Lung (tissue), 12 donors: ENCODE data around the gene SSR1. TPM values are rescaled to one million over a fixed set of nuclear protein-coding genes. Genes with fewer than 3 reads are reported as not detected.

Source experiments
- ATAC-seq: fragments of 200-7000 bp; cut with Tn5 transposase; one replicate; pipeline ENCODE4 v1.9.1; 2020; ENCODE audit warnings: moderate number of reproducible peaks; ENCODE audit not compliant: insufficient read depth, low FRiP score
- DNase-seq, 3 donors: peaks; one replicate each; pipeline ENCODE4 v3.0.0-alpha.2; 2013 to 2017
- H3K27ac ChIP-seq, 2 donors: one replicate each; pipeline ENCODE4 v1.5.1; 2013; ENCODE audit warnings: mild to moderate bottlenecking in 2 of 2, moderate library complexity in 2 of 2, control low read depth in 1 of 2, inconsistent platforms in 1 of 2, low read depth in 1 of 2, low read length in 1 of 2
- H3K27me3 ChIP-seq, 3 donors: one replicate each; pipeline ENCODE4 v1.5.1; 2013; ENCODE audit warnings: low read length in 2 of 3; ENCODE audit not compliant: control insufficient read depth in 3 of 3, insufficient read depth in 3 of 3
- H3K36me3 ChIP-seq, 4 donors: one replicate each; pipeline ENCODE4 v1.5.1; 2013; ENCODE audit warnings: low read length in 4 of 4, mild to moderate bottlenecking in 1 of 4, moderate library complexity in 1 of 4; ENCODE audit not compliant: control insufficient read depth in 4 of 4, insufficient read depth in 4 of 4
- H3K4me1 ChIP-seq, 5 donors: one replicate each; pipeline ENCODE4 v1.5.1; 2013; ENCODE audit warnings: low read length in 5 of 5, mild to moderate bottlenecking in 2 of 5, moderate library complexity in 1 of 5; ENCODE audit not compliant: control insufficient read depth in 5 of 5, insufficient read depth in 5 of 5
- H3K4me3 ChIP-seq: one replicate; pipeline ENCODE4 v1.5.1; 2013; ENCODE audit warnings: mild to moderate bottlenecking, control low read depth, moderate library complexity
- H3K9ac ChIP-seq, 2 donors: one replicate each; pipeline ENCODE4 v1.5.1; 2013; ENCODE audit warnings: low read length in 2 of 2, control low read depth in 1 of 2; ENCODE audit not compliant: insufficient read depth in 1 of 2
- H3K9me3 ChIP-seq, 4 donors: one replicate each; pipeline ENCODE4 v1.5.1; 2013; ENCODE audit warnings: low read length in 3 of 4, mild to moderate bottlenecking in 1 of 4, moderate library complexity in 1 of 4; ENCODE audit not compliant: control insufficient read depth in 4 of 4, insufficient read depth in 3 of 4
- CTCF ChIP-seq: IDR thresholded peaks from 2 replicates; pipeline ENCODE4 v1.5.1; 2012; ENCODE audit warnings: mild to moderate bottlenecking; ENCODE audit errors: control extremely low read depth, extremely low read depth
- WGBS, 2 donors: extraction: QIAGEN DNeasy Blood & Tissue Kit; methylation state at CpG; one replicate each; pipeline ENCODE4 v1.1.7; 2013; 5-methylcytosine and 5-hydroxymethylcytosine counted together
- polyA plus RNA-seq, 2 donors: library from polyadenylated mRNA; stranded (reverse); fragments of 200-250 nt; gene quantifications; one replicate each; pipeline ENCODE4 v1.2.1, GENCODE V29; 2013
- total RNA-seq, 2 donors: library from RNA; depleted of rRNA in 1 of 2; stranded (reverse); fragments of >200 nt in 1 of 2; gene quantifications; one replicate each; pipeline ENCODE4 v1.2.1, GENCODE V29; 2014 to 2021
- donor health status: control.
- donor health status: control.
- donor health status: Bipolar disorder and iron deficiency.
- donor health status: healthy.
- donor health status: DM: yes; HTN: yes; CAD: no.

The SSR1 gene
- total and polyA plus RNA-seq, 4 donors = 22.4 to 150 (median 90.1) TPM

GRCh38 chr6:7343546-7344475 is 30.8 kb upstream of the SSR1 start:
- no peaks in the 10 kb centered on the region for H3K27me3 ChIP-seq
- peaks cover 0 to 1% (median 0%) of the 10 kb centered on the region in 4 donors for H3K9me3 ChIP-seq
- DNase-seq = no peak
- no peak for TF ChIP-seq CTCF
- no peak overlapping the region for H3K9ac ChIP-seq
- WGBS, 2 donors = 86 to 88% methylated on average over 26 to 29 of the region's 29 CpGs
- peaks cover 0 to 5% (median 0%) of the 10 kb centered on the region in 5 donors for H3K4me1 ChIP-seq
- H3K4me3 ChIP-seq = no peak overlapping the region
- H3K27ac ChIP-seq = no peak overlapping the region
- ATAC-seq = no peak
- H3K36me3 ChIP-seq = no peaks in the 10 kb centered on the region

- Histone ChIP-seq H3K9me3 (peaks cover 0 to 1% (median 0%) of the 10 kb centered on the region in 4 donors), H3K27ac (no peak overlapping the region), H3K4me1 (peaks cover 0 to 5% (median 0%) of the 10 kb centered on the region in 5 donors), H3K4me3 (no peak overlapping the region), H3K27me3 (no peaks in the 10 kb centered on the region), H3K9ac (no peak overlapping the region), H3K36me3 (no peaks in the 10 kb centered on the region)
- DNase-seq = no peak
- no peak for ATAC-seq
- no peak for TF ChIP-seq CTCF
- 86 to 87% methylated on average over 9 of the region's 9 CpGs for WGBS, 2 donors
Observed at GRCh38 chr6:7341989-7342742, 29.2 kb upstream of the SSR1 start.

- Histone ChIP-seq H3K4me3 (no peak overlapping the region), H3K4me1 (peaks cover 0 to 5% (median 0%) of the 10 kb centered on the region in 5 donors), H3K27ac (no peak overlapping the region), H3K27me3 (no peaks in the 10 kb centered on the region), H3K9ac (no peak overlapping the region), H3K9me3 (no peaks in the 10 kb centered on the region), H3K36me3 (no peaks in the 10 kb centered on the region)
- WGBS, 2 donors = 96 to 98% methylated on average over 3 of the region's 3 CpGs
- ATAC-seq (no peak), DNase-seq (no peak)
- TF ChIP-seq CTCF = no peak
Observed at GRCh38 chr6:7341271-7341670, 28.3 kb upstream of the SSR1 start.
